Rectal smooth muscle tissue (tissue), 1 donor: ENCODE measurements around the gene TLN1.

Source experiments
- H3K27ac ChIP-seq: one replicate; pipeline ENCODE4 v1.7.0; 2013; ENCODE audit warnings: low read depth, low read length, inconsistent platforms
- H3K27me3 ChIP-seq: one replicate; pipeline ENCODE4 v1.7.0; 2013; ENCODE audit warnings: low read length; ENCODE audit not compliant: control insufficient read depth, insufficient read depth
- H3K36me3 ChIP-seq: one replicate; pipeline ENCODE4 v1.7.0; 2013; ENCODE audit warnings: low read length; ENCODE audit not compliant: control insufficient read depth, insufficient read depth
- H3K4me1 ChIP-seq: one replicate; pipeline ENCODE4 v1.7.0; 2013; ENCODE audit warnings: low read length; ENCODE audit not compliant: control insufficient read depth, insufficient read depth
- H3K4me3 ChIP-seq: one replicate; pipeline ENCODE4 v1.7.0; 2013; ENCODE audit warnings: low read length
- H3K9ac ChIP-seq: one replicate; pipeline ENCODE4 v1.7.0; 2013; ENCODE audit warnings: low read length

Gene TLN1

GRCh38 chr9:35763803-35764202 lies 31.8 kb upstream of the TLN1 start:
- H3K9ac ChIP-seq = no peak overlapping the region
- H3K27me3 ChIP-seq = no peaks in the 10 kb centered on the region
- H3K27ac ChIP-seq = no peak overlapping the region
- H3K36me3 ChIP-seq = no peaks in the 10 kb centered on the region
- no peak overlapping the region for H3K4me3 ChIP-seq
- no peaks in the 10 kb centered on the region for H3K4me1 ChIP-seq

DNA sequence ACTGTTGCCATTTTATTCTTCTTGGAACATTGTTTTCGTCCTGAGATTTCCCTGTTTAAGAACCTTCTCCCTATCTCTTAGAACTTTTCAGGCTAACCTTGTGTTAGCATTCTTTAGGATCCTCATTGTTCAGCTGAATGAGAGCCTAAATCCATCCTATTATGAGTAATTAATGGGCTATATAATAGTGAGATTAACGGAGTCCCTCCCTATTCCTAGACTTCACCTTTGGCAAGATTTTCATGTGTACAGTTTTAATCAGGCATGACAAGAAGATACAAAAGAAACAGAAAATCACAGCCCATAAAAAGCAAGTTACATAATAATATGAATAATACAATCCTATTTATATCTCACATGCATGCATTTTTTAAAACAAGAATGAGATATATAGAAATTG lies 31.2 kb upstream of the TLN1 start:
- Histone ChIP-seq H3K4me1 (no peaks in the 10 kb centered on the region), H3K4me3 (no peak overlapping the region), H3K9ac (no peak overlapping the region), H3K36me3 (no peaks in the 10 kb centered on the region), H3K27ac (no peak overlapping the region), H3K27me3 (no peaks in the 10 kb centered on the region)

DNA sequence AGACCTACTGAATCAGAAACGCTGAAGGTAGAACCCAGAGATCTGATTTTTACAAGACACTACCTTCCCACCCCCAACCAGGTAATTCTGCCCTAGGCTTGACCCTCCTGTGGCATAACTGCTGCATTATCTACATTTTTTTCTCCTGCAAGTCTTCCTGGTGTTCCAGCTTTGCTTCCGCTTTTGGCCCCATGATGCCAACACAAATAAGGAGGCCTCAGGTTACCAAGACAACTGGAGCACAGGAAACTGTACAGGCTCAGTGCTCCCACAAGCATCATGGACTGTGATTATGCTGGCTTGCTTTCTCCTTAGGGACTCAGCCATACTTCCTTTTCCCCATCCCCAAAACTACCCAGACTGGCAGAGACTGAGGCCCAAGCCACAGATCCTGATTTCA lies 28.7 kb upstream of the TLN1 start:
- Histone ChIP-seq H3K36me3 (no peaks in the 10 kb centered on the region), H3K4me3 (no peak overlapping the region), H3K27ac (no peak overlapping the region), H3K9ac (no peak overlapping the region), H3K4me1 (peaks cover 3% of the 10 kb centered on the region), H3K27me3 (no peaks in the 10 kb centered on the region)

- Histone ChIP-seq H3K4me1 (peaks cover 3% of the 10 kb centered on the region), H3K9ac (no peak overlapping the region), H3K4me3 (no peak overlapping the region), H3K27ac (no peak overlapping the region), H3K36me3 (no peaks in the 10 kb centered on the region), H3K27me3 (no peaks in the 10 kb centered on the region)
These were observed 27.8 kb upstream of the TLN1 start for GRCh38 chr9:35759795-35760194.

- no peak overlapping the region for H3K9ac ChIP-seq
- H3K27ac ChIP-seq = no peak overlapping the region
These were observed 26.6 kb upstream of the TLN1 start for GRCh38 chr9:35758475-35759050.

DNA sequence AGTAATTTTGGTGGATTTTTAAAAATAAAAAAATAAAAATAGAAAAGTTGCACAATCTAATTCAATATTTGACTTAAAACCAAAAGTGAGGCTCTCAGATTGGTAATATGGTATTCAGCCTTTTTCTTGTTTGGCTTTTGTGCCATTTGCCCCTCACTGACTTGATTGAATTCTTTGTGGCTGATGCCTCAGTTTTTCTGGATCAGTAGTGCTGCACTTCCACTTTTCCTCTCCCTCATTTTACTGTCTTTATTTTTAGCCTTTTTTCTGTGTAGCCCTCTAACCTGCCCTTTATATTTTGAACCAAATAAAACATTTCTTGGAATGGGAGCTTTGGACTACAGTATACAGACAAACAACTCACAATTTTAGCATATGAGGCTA lies 25.9 kb upstream of the TLN1 start:
- H3K9ac ChIP-seq = no peak overlapping the region
- H3K4me3 ChIP-seq = no peak overlapping the region
- H3K27ac ChIP-seq = no peak overlapping the region
- peaks cover 11% of the 10 kb centered on the region for H3K36me3 ChIP-seq
- peaks cover 3% of the 10 kb centered on the region for H3K4me1 ChIP-seq
- H3K27me3 ChIP-seq = no peaks in the 10 kb centered on the region

More at GRCh38 chr9:35758475-35759050, 26.6 kb upstream of the TLN1 start:
- H3K36me3 ChIP-seq = peaks cover 5% of the 10 kb centered on the region
- no peaks in the 10 kb centered on the region for H3K27me3 ChIP-seq
- H3K4me3 ChIP-seq = no peak overlapping the region
- peaks cover 3% of the 10 kb centered on the region for H3K4me1 ChIP-seq

DNA sequence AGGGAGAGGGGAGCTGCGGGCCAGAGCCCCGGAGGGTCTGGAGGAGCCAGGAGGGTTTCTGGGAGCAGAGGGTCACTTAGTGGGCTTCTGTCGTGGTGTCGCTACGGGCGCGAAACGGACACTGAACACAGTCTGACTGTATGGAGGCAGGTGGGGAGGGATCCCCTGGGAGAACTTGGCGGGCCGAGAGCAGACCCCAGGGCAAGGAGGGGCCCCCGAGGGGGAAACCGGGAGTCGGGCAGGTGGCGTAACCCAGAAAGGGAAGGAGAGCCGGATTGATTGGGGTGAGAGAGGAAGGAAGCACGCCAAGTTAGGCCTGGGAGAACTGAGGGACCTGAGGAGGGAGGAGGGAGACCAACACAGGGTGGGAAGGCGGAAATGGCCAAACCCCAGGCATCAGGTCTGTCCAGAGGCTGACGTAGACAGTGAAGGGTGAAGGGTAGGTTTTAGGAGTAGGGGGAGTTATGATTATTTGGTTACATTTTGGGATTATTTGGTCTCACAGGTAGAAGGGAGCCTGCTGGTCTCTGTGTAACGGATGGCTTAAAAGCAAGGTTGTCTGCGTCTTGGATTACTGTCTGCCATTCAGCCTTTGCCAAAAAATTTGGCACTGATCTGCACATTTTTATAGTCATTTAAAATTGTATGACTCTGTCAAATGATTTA lies 25.4 kb upstream of the TLN1 start:
- Histone ChIP-seq H3K36me3 (peaks cover 15% of the 10 kb centered on the region), H3K9ac (peak overlapping the region; percentile 82), H3K4me3 (peak overlapping the region; percentile 80), H3K4me1 (peaks cover 3% of the 10 kb centered on the region), H3K27ac (peak overlapping the region; percentile 67), H3K27me3 (no peaks in the 10 kb centered on the region)

- H3K27me3 ChIP-seq = no peaks in the 10 kb centered on the region
- H3K4me1 ChIP-seq = peaks cover 3% of the 10 kb centered on the region
- H3K36me3 ChIP-seq = peaks cover 23% of the 10 kb centered on the region
- H3K4me3 ChIP-seq = peak overlapping the region; percentile 80
- H3K27ac ChIP-seq = peak overlapping the region; percentile 67
- H3K9ac ChIP-seq = peak overlapping the region; percentile 82
These were observed 24.6 kb upstream of the TLN1 start for GRCh38 chr9:35756275-35757225.

DNA sequence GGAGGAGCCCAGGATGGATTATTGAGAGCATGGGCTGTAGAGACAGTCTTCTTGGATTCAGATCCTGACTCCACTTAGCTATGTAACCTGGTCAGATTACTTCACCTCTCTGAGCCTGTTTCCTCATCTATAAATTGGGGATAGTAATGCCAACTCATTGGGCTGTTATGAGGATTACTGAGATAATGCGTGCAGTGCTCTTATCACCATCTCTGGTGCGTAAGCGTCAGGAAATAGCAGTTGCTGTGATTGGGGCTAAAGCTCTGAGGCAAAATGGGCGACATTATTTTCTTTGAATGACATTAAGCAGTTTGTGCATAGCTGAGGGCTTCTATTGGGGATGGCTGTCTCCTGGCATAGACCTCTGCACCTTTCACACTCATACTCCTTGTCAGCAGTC lies 23.1 kb upstream of the TLN1 start:
- Histone ChIP-seq H3K27me3 (no peaks in the 10 kb centered on the region), H3K36me3 (peaks cover 30% of the 10 kb centered on the region), H3K27ac (no peak overlapping the region), H3K4me3 (no peak overlapping the region), H3K9ac (no peak overlapping the region), H3K4me1 (peaks cover 3% of the 10 kb centered on the region)

DNA sequence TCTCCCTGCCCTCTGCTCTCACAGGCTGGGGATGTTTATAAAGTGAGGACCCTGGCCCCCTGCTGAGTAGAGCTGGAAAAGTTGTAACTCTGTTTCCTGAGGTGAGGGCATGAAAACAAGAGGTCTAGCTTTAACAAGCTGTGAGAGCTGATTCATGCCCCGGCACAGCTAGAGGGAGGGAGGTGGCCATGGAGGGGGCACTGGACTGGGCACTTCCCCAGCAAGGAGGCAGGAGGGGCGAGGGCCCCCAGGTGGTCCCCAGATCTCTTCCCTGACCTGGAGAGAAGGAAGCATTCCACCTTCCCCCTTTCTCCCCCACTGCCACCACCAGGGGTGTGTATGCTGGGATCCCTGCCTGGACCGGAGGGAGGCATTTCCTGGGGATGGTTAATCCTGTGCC lies 22.3 kb upstream of the TLN1 start, which contains the start of gene MSMP:
Gene MSMP (minus strand): TSS at position 13 of the 400 bp plus-strand sequence. CDS start 147 bp downstream, outside the sequence.
- H3K36me3 ChIP-seq = peaks cover 30% of the 10 kb centered on the region
- H3K4me1 ChIP-seq = peaks cover 6% of the 10 kb centered on the region
- H3K9ac ChIP-seq = no peak within 1 kb of the TSS
- no peaks in the 10 kb centered on the region for H3K27me3 ChIP-seq
- no peak within 1 kb of the TSS for H3K4me3 ChIP-seq
- no peak within 1 kb of the TSS for H3K27ac ChIP-seq

- no peak overlapping the region for H3K4me3 ChIP-seq
- H3K36me3 ChIP-seq = peaks cover 30% of the 10 kb centered on the region
- no peaks in the 10 kb centered on the region for H3K27me3 ChIP-seq
- H3K9ac ChIP-seq = no peak overlapping the region
- peaks cover 6% of the 10 kb centered on the region for H3K4me1 ChIP-seq
- no peak overlapping the region for H3K27ac ChIP-seq
These were observed 21.5 kb upstream of the TLN1 start for GRCh38 chr9:35753466-35753865.

DNA sequence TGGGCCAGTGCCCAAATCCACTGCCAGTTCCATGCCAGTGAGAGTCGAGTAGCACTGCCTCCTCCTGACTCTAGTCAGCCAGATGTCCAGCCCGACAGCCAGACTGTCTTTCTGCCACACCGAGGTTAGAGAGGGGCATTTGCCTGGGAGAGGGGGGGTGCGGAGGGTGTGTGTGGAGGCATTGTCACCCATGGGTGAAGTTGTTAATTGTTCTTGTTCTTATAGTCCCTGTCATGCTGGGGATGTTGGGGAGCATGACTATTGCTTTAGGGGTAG lies 18.2 kb upstream of the TLN1 start:
- peaks cover 30% of the 10 kb centered on the region for H3K36me3 ChIP-seq
- H3K27ac ChIP-seq = peak overlapping the region; percentile 80
- peak overlapping the region; percentile 84 for H3K4me3 ChIP-seq
- no peaks in the 10 kb centered on the region for H3K27me3 ChIP-seq
- peaks cover 22% of the 10 kb centered on the region for H3K4me1 ChIP-seq
- no peak overlapping the region for H3K9ac ChIP-seq
